Measurements from ENCODE around the gene KRTAP10-1.

Gene KRTAP10-1

GRCh38 chr21:44524414-44525371 lies 15.3 kb downstream of the KRTAP10-1 start:
- Histone ChIP-seq H3K27ac (ENCODE audit: low read length) (no peak overlapping the region), H3K4me1 (ENCODE audit: control insufficient read depth in 1 of 2, insufficient read depth in 2 of 2, low read length in 2 of 2) (no peaks in the 10 kb centered on the region), H3K36me3 (ENCODE audit: control insufficient read depth in 1 of 2, insufficient read depth in 2 of 2, low read length in 2 of 2) (no peaks in the 10 kb centered on the region), H3K4me3 (ENCODE audit: low read depth in 1 of 2, low read length in 2 of 2) (no peak overlapping the region), H3K27me3 (ENCODE audit: low read depth, low read length) (no peaks in the 10 kb centered on the region), H3K9me3 (ENCODE audit: control insufficient read depth in 1 of 2, low read length in 2 of 2) (no peaks in the 10 kb centered on the region)

- Histone ChIP-seq H3K4me3 (ENCODE audit: low read depth in 1 of 2, low read length in 2 of 2) (no peak overlapping the region), H3K27me3 (ENCODE audit: low read depth, low read length) (no peaks in the 10 kb centered on the region), H3K4me1 (ENCODE audit: control insufficient read depth in 1 of 2, insufficient read depth in 2 of 2, low read length in 2 of 2) (no peaks in the 10 kb centered on the region), H3K27ac (ENCODE audit: low read length) (no peak overlapping the region), H3K9me3 (ENCODE audit: control insufficient read depth in 1 of 2, low read length in 2 of 2) (no peaks in the 10 kb centered on the region), H3K36me3 (ENCODE audit: control insufficient read depth in 1 of 2, insufficient read depth in 2 of 2, low read length in 2 of 2) (no peaks in the 10 kb centered on the region)
Measured at GRCh38 chr21:44523567-44524413, 16.2 kb downstream of the KRTAP10-1 start.

GRCh38 chr21:44522753-44523204 lies 17.2 kb downstream of the KRTAP10-1 start:
- H3K4me1 ChIP-seq (ENCODE audit: control insufficient read depth in 1 of 2, insufficient read depth in 2 of 2, low read length in 2 of 2), result no peaks in the 10 kb centered on the region
- no peaks in the 10 kb centered on the region for H3K36me3 ChIP-seq (ENCODE audit: control insufficient read depth in 1 of 2, insufficient read depth in 2 of 2, low read length in 2 of 2)
- H3K27me3 ChIP-seq (ENCODE audit: low read depth, low read length), result no peaks in the 10 kb centered on the region
- no peak overlapping the region for H3K4me3 ChIP-seq (ENCODE audit: low read depth in 1 of 2, low read length in 2 of 2)
- no peaks in the 10 kb centered on the region for H3K9me3 ChIP-seq (ENCODE audit: control insufficient read depth in 1 of 2, low read length in 2 of 2)
- H3K27ac ChIP-seq (ENCODE audit: low read length), result no peak overlapping the region

GRCh38 chr21:44521928-44522752 lies 17.9 kb downstream of the KRTAP10-1 start:
- Histone ChIP-seq H3K4me1 (ENCODE audit: control insufficient read depth in 1 of 2, insufficient read depth in 2 of 2, low read length in 2 of 2) (no peaks in the 10 kb centered on the region), H3K9me3 (ENCODE audit: control insufficient read depth in 1 of 2, low read length in 2 of 2) (no peaks in the 10 kb centered on the region), H3K36me3 (ENCODE audit: control insufficient read depth in 1 of 2, insufficient read depth in 2 of 2, low read length in 2 of 2) (no peaks in the 10 kb centered on the region), H3K4me3 (ENCODE audit: low read depth in 1 of 2, low read length in 2 of 2) (no peak overlapping the region), H3K27ac (ENCODE audit: low read length) (no peak overlapping the region), H3K27me3 (ENCODE audit: low read depth, low read length) (no peaks in the 10 kb centered on the region)

- no peaks in the 10 kb centered on the region for H3K4me1 ChIP-seq (ENCODE audit: control insufficient read depth in 1 of 2, insufficient read depth in 2 of 2, low read length in 2 of 2)
- no peak overlapping the region for H3K27ac ChIP-seq (ENCODE audit: low read length)
- no peaks in the 10 kb centered on the region for H3K36me3 ChIP-seq (ENCODE audit: control insufficient read depth in 1 of 2, insufficient read depth in 2 of 2, low read length in 2 of 2)
- no peak overlapping the region for H3K4me3 ChIP-seq (ENCODE audit: low read depth in 1 of 2, low read length in 2 of 2)
- H3K27me3 ChIP-seq (ENCODE audit: low read depth, low read length), result no peaks in the 10 kb centered on the region
- no peaks in the 10 kb centered on the region for H3K9me3 ChIP-seq (ENCODE audit: control insufficient read depth in 1 of 2, low read length in 2 of 2)
Measured at GRCh38 chr21:44521301-44521927, 18.6 kb downstream of the KRTAP10-1 start.

GRCh38 chr21:44520326-44521300 lies 19.4 kb downstream of the KRTAP10-1 start:
- Histone ChIP-seq H3K4me1 (ENCODE audit: control insufficient read depth in 1 of 2, insufficient read depth in 2 of 2, low read length in 2 of 2) (no peaks in the 10 kb centered on the region), H3K9me3 (ENCODE audit: control insufficient read depth in 1 of 2, low read length in 2 of 2) (no peaks in the 10 kb centered on the region), H3K36me3 (ENCODE audit: control insufficient read depth in 1 of 2, insufficient read depth in 2 of 2, low read length in 2 of 2) (no peaks in the 10 kb centered on the region), H3K27ac (ENCODE audit: low read length) (no peak overlapping the region), H3K4me3 (ENCODE audit: low read depth in 1 of 2, low read length in 2 of 2) (no peak overlapping the region), H3K27me3 (ENCODE audit: low read depth, low read length) (no peaks in the 10 kb centered on the region)

- no peaks in the 10 kb centered on the region for H3K27me3 ChIP-seq (ENCODE audit: low read depth, low read length)
- H3K4me3 ChIP-seq (ENCODE audit: low read depth in 1 of 2, low read length in 2 of 2), result no peak overlapping the region
- no peak overlapping the region for H3K27ac ChIP-seq (ENCODE audit: low read length)
- no peaks in the 10 kb centered on the region for H3K36me3 ChIP-seq (ENCODE audit: control insufficient read depth in 1 of 2, insufficient read depth in 2 of 2, low read length in 2 of 2)
- H3K9me3 ChIP-seq (ENCODE audit: control insufficient read depth in 1 of 2, low read length in 2 of 2), result no peaks in the 10 kb centered on the region
- H3K4me1 ChIP-seq (ENCODE audit: control insufficient read depth in 1 of 2, insufficient read depth in 2 of 2, low read length in 2 of 2), result no peaks in the 10 kb centered on the region
Measured at GRCh38 chr21:44519346-44520325, 20.4 kb downstream of the KRTAP10-1 start.

- Histone ChIP-seq H3K27ac (ENCODE audit: low read length) (no peak overlapping the region), H3K4me1 (ENCODE audit: control insufficient read depth in 1 of 2, insufficient read depth in 2 of 2, low read length in 2 of 2) (no peaks in the 10 kb centered on the region), H3K9me3 (ENCODE audit: control insufficient read depth in 1 of 2, low read length in 2 of 2) (no peaks in the 10 kb centered on the region), H3K27me3 (ENCODE audit: low read depth, low read length) (no peaks in the 10 kb centered on the region), H3K36me3 (ENCODE audit: control insufficient read depth in 1 of 2, insufficient read depth in 2 of 2, low read length in 2 of 2) (no peaks in the 10 kb centered on the region), H3K4me3 (ENCODE audit: low read depth in 1 of 2, low read length in 2 of 2) (no peak overlapping the region)
Measured at GRCh38 chr21:44518686-44519085, 21.3 kb downstream of the KRTAP10-1 start.

- Histone ChIP-seq H3K4me1 (ENCODE audit: control insufficient read depth in 1 of 2, insufficient read depth in 2 of 2, low read length in 2 of 2) (no peaks in the 10 kb centered on the region), H3K4me3 (ENCODE audit: low read depth in 1 of 2, low read length in 2 of 2) (no peak overlapping the region), H3K9me3 (ENCODE audit: control insufficient read depth in 1 of 2, low read length in 2 of 2) (no peaks in the 10 kb centered on the region)
Measured at GRCh38 chr21:44517175-44517899, 22.7 kb downstream of the KRTAP10-1 start.

More at GRCh38 chr21:44517175-44517899, 22.7 kb downstream of the KRTAP10-1 start:
- no peaks in the 10 kb centered on the region for H3K36me3 ChIP-seq (ENCODE audit: control insufficient read depth in 1 of 2, insufficient read depth in 2 of 2, low read length in 2 of 2)
- H3K27ac ChIP-seq (ENCODE audit: low read length), result no peak overlapping the region
- H3K27me3 ChIP-seq (ENCODE audit: low read depth, low read length), result no peaks in the 10 kb centered on the region

Measured in muscle layer of duodenum (tissue), 2 donors.